ENCODE results near the gene CD63. TPM values are rescaled to one million over a fixed set of nuclear protein-coding genes. Genes with fewer than 3 reads are reported as not detected.
A peak's percentile ranks its signal among the peaks of the same experiment; 100 is the strongest.

CD63 gene
- total RNA-seq, 1 experiment from 2014 or later = 552 TPM

GRCh38 chr12:55728186-55728938, 447 bp downstream of the CD63 start:
- Mint-ChIP-seq H3K36me3 (ENCODE audit: insufficient read depth, unreplicated experiment) (peaks cover 47% of the 10 kb centered on the region), H3K27me3 (ENCODE audit: insufficient read depth, unreplicated experiment) (no peaks in the 10 kb centered on the region), H3K4me3 (ENCODE audit: unreplicated experiment) (peak overlapping the region; percentile 76), H3K27ac (ENCODE audit: low read depth, unreplicated experiment) (peak overlapping the region; percentile 82), H3K9me3 (ENCODE audit: unreplicated experiment) (no peaks in the 10 kb centered on the region), H3K4me1 (ENCODE audit: insufficient read depth, unreplicated experiment) (peaks cover 22% of the 10 kb centered on the region)
- ChIA-PET CTCF (interaction anchor here (0.7 to 2.8 kb wide), 2 partner anchors 12 to 137 kb away, joined by 3 to 40 read pairs; no protein-coding TSS in a partner anchor), POLR2A (interaction anchor here (1.0 to 3.1 kb wide), 14 partner anchors 11 to 1403 kb away, joined by 3 to 41 read pairs (median 8); partner anchors contain the start of genes BLOC1S1, COPZ1, ORMDL2 and PYM1)
- no TSS peak for BruUV-seq (replicated peaks)
- no peak for TF ChIP-seq CTCF (IDR thresholded peaks at IDR 0.05; ENCODE audit: unreplicated experiment)
- DNase-seq (ENCODE audit: unreplicated experiment) = peak; percentile 62
- intact Hi-C loops (cut with micrococcal nuclease) = loop anchor here (2.0 kb wide), 1 partner anchor 48 kb away; a partner anchor contains a TSS

GRCh38 chr12:55727643-55728185, 1.1 kb downstream of the CD63 start:
- no peaks in the 10 kb centered on the region for H3K27me3 Mint-ChIP-seq (ENCODE audit: insufficient read depth, unreplicated experiment)
- no TSS peak for BruUV-seq (replicated peaks)
- no peak for TF ChIP-seq CTCF (IDR thresholded peaks at IDR 0.05; ENCODE audit: unreplicated experiment)
- POLR2A ChIA-PET = interaction anchor here (1.5 to 2.4 kb wide), 2 partner anchors 11 to 205 kb away, joined by 5 to 11 read pairs; partner anchors contain the start of gene BLOC1S1
- CTCF ChIA-PET = interaction anchor here (0.7 kb wide), 2 partner anchors 28 to 138 kb away, joined by 3 to 5 read pairs; no protein-coding TSS in a partner anchor
- peak; percentile 43 for DNase-seq (ENCODE audit: unreplicated experiment)
- no peaks in the 10 kb centered on the region for H3K9me3 Mint-ChIP-seq (ENCODE audit: unreplicated experiment)
- peak overlapping the region; percentile 66 for H3K27ac Mint-ChIP-seq (ENCODE audit: low read depth, unreplicated experiment)
- intact Hi-C loops (cut with micrococcal nuclease) = loop anchor here (2.0 kb wide), 1 partner anchor 47 kb away; a partner anchor contains a TSS
- peak overlapping the region; percentile 76 for H3K4me3 Mint-ChIP-seq (ENCODE audit: unreplicated experiment)
- H3K36me3 Mint-ChIP-seq (ENCODE audit: insufficient read depth, unreplicated experiment) = peaks cover 48% of the 10 kb centered on the region
- H3K4me1 Mint-ChIP-seq (ENCODE audit: insufficient read depth, unreplicated experiment) = peaks cover 22% of the 10 kb centered on the region

- no peaks in the 10 kb centered on the region for H3K9me3 Mint-ChIP-seq (ENCODE audit: unreplicated experiment)
- H3K27me3 Mint-ChIP-seq (ENCODE audit: insufficient read depth, unreplicated experiment) = no peaks in the 10 kb centered on the region
- CTCF ChIA-PET = interaction anchor here (0.7 kb wide), 1 partner anchor 28 kb away, joined by 5 read pairs; no protein-coding TSS in a partner anchor
- H3K4me3 Mint-ChIP-seq (ENCODE audit: unreplicated experiment) = peak overlapping the region; percentile 76
- peak overlapping the region; percentile 66 for H3K27ac Mint-ChIP-seq (ENCODE audit: low read depth, unreplicated experiment)
- DNase-seq (ENCODE audit: unreplicated experiment) = no peak
- peaks cover 42% of the 10 kb centered on the region for H3K36me3 Mint-ChIP-seq (ENCODE audit: insufficient read depth, unreplicated experiment)
- intact Hi-C loops (cut with micrococcal nuclease) = no loop called here
- peaks cover 22% of the 10 kb centered on the region for H3K4me1 Mint-ChIP-seq (ENCODE audit: insufficient read depth, unreplicated experiment)
- POLR2A ChIA-PET = interaction anchor here (0.5 to 1.5 kb wide), 2 partner anchors 10 to 93 kb away, joined by 3 to 5 read pairs; partner anchors contain the start of gene BLOC1S1
- no peak for TF ChIP-seq CTCF (IDR thresholded peaks at IDR 0.05; ENCODE audit: unreplicated experiment)
- BruUV-seq (replicated peaks) = no TSS peak
Measured at GRCh38 chr12:55726971-55727370, 1.8 kb downstream of the CD63 start.

GRCh38 chr12:55725556-55725955, 3.3 kb downstream of the CD63 start:
- ChIA-PET CTCF (interaction anchor here (0.6 to 1.8 kb wide), 3 partner anchors 9 to 1326 kb away, joined by 3 to 10 read pairs (median 5); no protein-coding TSS in a partner anchor), POLR2A (interaction anchor here (1.3 kb wide), 1 partner anchor 208 kb away, joined by 3 read pairs; no protein-coding TSS in a partner anchor)
- H3K27ac Mint-ChIP-seq (ENCODE audit: low read depth, unreplicated experiment) = no peak overlapping the region
- H3K9me3 Mint-ChIP-seq (ENCODE audit: unreplicated experiment) = no peaks in the 10 kb centered on the region
- no peaks in the 10 kb centered on the region for H3K27me3 Mint-ChIP-seq (ENCODE audit: insufficient read depth, unreplicated experiment)
- TF ChIP-seq CTCF (IDR thresholded peaks at IDR 0.05; ENCODE audit: unreplicated experiment) = no peak
- no peak for DNase-seq (ENCODE audit: unreplicated experiment)
- peak overlapping the region; percentile 23 for H3K4me3 Mint-ChIP-seq (ENCODE audit: unreplicated experiment)
- H3K4me1 Mint-ChIP-seq (ENCODE audit: insufficient read depth, unreplicated experiment) = peaks cover 20% of the 10 kb centered on the region
- intact Hi-C loops (cut with micrococcal nuclease) = no loop called here
- peaks cover 42% of the 10 kb centered on the region for H3K36me3 Mint-ChIP-seq (ENCODE audit: insufficient read depth, unreplicated experiment)
- no TSS peak for BruUV-seq (replicated peaks)

Data from MCF 10A (cell line).